Ishikawa (cell line): ENCODE results near the gene GOLT1A.

ENCODE experiments used
- CEBPB ChIP-seq: IDR thresholded peaks from 2 replicates; pipeline ENCODE4 v1.6.1; 2012
- CREB1 ChIP-seq: IDR thresholded peaks from 2 replicates; pipeline ENCODE4 v1.6.1; 2012; ENCODE audit warnings: low read depth
- MAX ChIP-seq: IDR thresholded peaks from 2 replicates; pipeline ENCODE4 v1.6.1; 2012
- RAD21 ChIP-seq: IDR thresholded peaks from 2 replicates; pipeline ENCODE4 v1.6.1; 2012; ENCODE audit warnings: low read depth
- REST ChIP-seq: IDR thresholded peaks from 2 replicates; pipeline ENCODE4 v1.6.1; 2012; ENCODE audit warnings: low read depth, mild to moderate bottlenecking
- TEAD4 ChIP-seq: IDR thresholded peaks from 2 replicates; pipeline ENCODE4 v1.6.1; 2012
- YY1 ChIP-seq: IDR thresholded peaks from 2 replicates; pipeline ENCODE4 v1.6.1; 2012; ENCODE audit warnings: low read depth
- ZBTB7A ChIP-seq: IDR thresholded peaks from 2 replicates; pipeline ENCODE4 v1.6.1; 2012; ENCODE audit warnings: low read depth

GRCh38 chr1:204248954-204249353 lies 35.2 kb upstream of the GOLT1A start:
- TF ChIP-seq CREB1 (no peak), RAD21 (no peak), ZBTB7A (no peak), CEBPB (no peak), REST (no peak), MAX (no peak), YY1 (no peak), TEAD4 (no peak)
